Panc1 (cell line): ENCODE data around the gene VWA8.

Experiments
- SIN3A ChIP-seq: IDR thresholded peaks from 2 replicates; pipeline ENCODE4 v1.6.1; 2012; ENCODE audit warnings: low read depth, mild to moderate bottlenecking, low read length, moderate library complexity, borderline replicate concordance; ENCODE audit not compliant: insufficient read depth
- TF ChIP-seq, protein P1 (sequence below): fragments of 450-650 bp; IDR thresholded peaks from 2 replicates; pipeline ENCODE4 v1.5.1; 2017; ENCODE audit warnings: mild to moderate bottlenecking

DNA sequence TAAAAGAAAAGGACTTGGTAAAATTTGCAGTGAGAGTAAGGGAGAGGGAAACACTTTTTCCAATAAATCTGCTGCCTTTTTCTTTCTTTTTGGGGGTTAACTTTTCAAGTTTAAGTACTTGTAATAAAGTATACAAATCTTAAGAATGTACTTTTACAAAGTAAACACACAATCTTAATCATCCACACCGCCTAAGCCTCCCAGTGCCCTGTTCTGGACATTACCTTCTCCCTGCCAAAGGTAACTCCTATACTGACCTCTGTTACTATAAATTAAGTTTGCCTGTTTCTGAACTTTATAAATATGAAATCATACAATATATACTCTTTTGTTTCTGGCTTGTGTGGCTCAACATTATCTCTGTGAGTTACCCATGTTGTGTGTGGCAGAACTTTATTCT lies 365.6 kb downstream of the VWA8 start:
- TF ChIP-seq, protein P1, sequence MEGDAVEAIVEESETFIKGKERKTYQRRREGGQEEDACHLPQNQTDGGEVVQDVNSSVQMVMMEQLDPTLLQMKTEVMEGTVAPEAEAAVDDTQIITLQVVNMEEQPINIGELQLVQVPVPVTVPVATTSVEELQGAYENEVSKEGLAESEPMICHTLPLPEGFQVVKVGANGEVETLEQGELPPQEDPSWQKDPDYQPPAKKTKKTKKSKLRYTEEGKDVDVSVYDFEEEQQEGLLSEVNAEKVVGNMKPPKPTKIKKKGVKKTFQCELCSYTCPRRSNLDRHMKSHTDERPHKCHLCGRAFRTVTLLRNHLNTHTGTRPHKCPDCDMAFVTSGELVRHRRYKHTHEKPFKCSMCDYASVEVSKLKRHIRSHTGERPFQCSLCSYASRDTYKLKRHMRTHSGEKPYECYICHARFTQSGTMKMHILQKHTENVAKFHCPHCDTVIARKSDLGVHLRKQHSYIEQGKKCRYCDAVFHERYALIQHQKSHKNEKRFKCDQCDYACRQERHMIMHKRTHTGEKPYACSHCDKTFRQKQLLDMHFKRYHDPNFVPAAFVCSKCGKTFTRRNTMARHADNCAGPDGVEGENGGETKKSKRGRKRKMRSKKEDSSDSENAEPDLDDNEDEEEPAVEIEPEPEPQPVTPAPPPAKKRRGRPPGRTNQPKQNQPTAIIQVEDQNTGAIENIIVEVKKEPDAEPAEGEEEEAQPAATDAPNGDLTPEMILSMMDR, result no peak
- no peak for TF ChIP-seq SIN3A
